Daoy (cell line): ENCODE results near the gene AFAP1. TPM values are rescaled to one million over a fixed set of nuclear protein-coding genes. Genes with fewer than 3 reads are reported as not detected.

Experiments used
- DNase-seq: peaks from one replicate; pipeline ENCODE4 v3.0.0-alpha.2; 2015; ENCODE audit warnings: low read depth
- total RNA-seq: library from RNA; depleted of rRNA; stranded (reverse); fragments of >200 nt; shearing (Covaris generic); gene quantifications from 2 replicates; pipeline ENCODE4 v1.2.3, GENCODE V29; 2014

Gene AFAP1
- total RNA-seq, 1 experiment from 2014 or later: 42.0 TPM

DNA sequence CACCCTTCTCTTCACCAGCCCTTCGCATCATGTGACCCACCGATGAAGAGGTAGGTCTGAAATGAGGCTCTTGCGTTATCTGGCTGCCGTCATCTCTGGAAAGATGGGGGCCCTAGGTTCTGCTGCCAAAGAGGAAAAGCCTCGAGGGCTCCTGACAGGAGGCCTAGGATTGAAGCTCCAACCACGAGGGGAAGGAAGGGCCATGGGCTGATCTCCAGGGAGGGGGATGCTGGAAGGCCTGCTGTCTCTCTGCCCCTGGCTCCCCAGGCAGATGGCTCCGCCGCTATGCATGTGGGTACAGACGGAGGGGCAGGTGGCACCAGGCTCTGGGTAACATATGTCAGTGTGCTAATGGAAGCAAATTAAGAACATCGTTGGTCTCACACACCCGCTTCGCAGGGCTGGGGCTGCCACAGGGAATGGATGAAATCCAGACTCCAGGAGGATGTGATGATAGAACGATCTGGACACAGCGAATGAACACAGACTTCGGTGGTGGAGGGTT, 44.9 kb downstream of the AFAP1 start:
- no peak for DNase-seq

DNA sequence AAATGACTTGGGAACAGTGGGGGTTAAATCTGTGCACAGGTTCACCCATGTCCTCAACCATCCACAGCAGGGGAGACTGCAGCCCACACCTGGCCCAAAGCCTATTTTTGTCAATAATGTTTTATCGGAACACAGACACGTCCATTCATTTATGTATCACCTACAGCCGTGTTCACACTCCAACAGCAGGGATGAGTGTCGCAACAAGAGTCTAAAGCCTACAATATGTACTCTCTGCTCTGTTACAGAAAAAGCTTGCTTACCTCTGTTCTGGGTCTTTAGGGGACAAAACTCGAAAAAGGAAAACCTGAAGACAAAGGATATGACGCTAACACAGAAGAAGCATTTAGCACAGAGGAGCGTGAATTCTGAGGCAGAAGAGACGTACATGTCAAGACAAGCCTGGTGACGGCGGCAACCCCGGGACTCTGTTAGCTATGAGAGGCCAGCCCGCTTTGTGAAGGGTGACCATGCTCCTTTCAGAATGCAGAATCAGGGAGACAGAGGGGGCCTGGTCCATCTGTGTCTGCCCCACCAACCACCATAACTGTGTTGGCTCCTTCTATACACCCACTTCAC, 45.5 kb downstream of the AFAP1 start:
- no peak for DNase-seq

DNA sequence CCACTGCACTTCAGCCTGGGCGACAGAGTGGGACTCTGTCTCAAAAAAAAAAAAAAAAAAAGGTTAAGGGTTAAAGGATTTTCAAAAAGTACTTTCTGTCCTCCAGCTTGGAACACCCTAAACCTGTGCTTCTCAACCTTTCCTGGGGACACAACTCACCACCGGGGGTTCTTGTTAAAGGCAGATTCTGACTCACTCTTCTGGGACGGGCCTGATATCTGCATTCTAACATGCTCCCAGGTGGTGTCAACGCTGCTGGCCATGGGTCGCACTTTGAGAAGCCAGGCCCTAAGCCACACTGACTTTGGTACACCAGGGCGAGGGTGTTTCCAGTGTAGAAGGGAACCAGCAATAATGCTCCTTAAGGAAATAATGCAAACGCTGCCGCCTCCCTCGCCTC, 46.1 kb downstream of the AFAP1 start:
- DNase-seq: no peak

DNA sequence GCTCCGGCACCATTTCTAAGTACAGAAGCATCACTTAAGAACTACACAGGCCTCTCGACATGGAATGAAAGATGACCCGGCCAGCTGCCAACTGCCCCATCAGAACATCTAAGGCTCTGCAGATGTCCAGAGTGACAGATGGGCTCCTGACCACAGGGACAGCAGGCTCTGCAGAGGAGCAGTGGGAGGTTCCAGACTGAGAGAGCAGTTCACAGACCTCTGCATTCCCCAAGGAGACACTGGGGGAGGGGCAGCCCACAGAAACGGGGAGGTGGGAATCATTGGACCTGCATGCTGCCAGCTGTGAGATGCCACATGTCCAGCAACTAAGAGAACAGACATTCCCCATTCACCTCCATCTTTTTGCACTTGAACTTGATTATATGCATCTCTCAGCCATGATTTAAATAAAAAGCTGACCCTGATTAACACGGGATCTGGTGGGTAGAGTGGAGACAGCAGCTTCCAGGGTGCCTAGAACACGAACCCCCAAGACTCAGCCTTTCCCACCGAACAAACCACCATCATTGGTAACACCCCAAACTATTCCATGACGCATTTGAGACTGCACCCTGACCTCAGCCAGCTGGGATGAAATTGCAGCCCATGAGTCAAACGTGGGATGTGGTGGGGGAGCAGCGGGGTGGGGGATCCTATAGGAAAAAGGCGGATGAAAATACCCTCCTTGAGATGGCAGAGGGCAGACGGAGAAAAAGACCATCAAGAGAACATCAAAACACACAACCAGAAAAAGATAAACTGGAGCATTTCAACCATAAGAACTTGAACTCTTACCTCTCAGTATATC, 47.2 kb downstream of the AFAP1 start:
- peak; percentile 82 for DNase-seq

DNA sequence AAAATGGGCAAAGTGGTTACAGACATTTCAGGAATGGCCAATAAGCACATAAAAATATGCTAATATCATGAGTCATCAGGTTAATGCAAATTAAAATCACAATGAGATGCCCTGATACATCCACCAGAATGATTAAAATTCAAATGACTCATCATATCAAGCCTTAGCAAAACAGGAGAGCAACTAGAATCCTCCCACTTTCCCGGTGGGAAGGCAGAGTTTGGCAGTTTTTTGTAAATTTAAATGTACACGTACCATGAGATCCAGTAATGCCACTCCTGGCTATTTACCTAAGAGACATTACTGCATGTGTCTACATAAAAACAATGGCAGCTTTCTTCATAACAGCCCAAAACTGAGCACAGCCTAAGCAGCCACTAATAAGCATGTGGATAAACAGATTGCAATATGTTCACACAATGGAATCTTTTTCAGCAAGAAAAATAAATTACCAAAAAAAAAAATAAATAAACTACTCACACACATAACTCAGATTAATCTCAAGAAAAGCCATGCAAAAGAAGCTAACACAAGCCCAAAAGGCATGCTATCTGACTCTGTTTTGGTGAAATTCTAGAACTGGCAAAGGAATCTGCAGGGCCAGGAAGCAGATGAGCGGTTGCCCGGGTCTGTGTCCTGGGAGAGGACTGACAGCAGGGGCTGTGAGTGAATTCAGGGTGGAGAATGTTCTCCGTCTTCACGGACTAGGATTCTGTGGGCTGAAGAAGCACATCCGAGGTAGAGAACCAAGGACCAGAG, 48.8 kb downstream of the AFAP1 start:
- DNase-seq: peak; percentile 67

DNA sequence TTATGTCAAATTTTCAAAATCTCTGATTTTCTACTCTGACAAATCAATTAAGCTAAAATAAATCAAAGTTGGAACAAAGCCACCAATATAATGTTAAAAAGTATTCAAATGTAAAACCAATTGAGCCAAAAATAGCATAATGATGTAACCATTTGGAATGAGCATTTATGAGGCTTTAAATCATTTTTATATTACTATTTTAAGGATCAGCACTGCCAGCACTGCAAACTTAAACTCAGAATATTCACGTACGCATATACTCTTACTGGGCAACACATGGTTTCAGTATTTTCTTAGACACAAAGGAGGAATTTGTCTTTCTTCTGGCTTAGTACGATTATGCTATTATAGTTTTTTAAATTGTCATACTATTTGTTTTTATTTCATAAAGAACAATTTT, 52.2 kb downstream of the AFAP1 start:
- no peak for DNase-seq

DNA sequence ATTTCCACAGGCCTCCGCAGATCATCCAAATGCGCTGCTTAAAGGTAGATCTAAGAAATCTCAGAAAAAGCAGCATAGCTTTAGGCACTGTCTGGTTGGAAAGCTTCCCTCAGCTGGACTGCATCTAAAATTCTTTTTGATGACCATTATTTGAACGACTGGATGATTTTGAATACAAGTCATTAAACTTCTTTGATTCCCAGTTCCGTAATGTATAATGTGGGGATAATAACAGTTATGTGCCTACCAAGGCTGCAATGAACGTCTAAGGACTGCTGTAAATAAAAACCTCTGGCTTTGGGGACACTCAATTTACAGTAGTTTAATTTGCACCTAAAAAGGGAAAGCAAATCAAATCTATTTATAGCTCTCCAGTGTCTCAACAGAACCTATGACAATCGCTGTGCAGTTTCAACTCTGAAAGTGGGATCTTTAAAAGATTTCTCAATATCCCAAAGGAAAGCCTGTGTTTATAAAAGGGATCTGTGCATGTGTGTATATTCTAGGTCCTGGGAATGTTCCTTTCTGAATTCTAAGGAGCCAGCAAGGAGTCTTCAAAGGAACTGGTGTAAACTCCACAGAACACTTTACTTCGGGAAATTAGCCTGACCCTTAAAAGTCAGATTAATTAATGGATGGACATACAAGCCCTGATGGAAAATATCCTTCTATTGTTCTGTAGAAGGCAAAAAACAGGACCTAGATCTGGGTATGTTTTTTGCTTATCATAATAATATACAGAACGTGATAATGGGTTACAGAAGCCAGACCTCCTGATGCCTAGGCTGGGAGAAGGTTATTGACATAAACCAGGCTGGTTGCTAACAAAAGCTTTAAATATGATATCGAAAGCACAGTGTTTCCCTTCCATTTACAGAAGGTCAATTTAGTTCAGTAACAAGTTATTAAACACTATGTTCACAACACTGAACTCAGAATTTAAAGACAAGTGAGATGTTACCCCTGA, 53.4 kb downstream of the AFAP1 start:
- DNase-seq: no peak

DNA sequence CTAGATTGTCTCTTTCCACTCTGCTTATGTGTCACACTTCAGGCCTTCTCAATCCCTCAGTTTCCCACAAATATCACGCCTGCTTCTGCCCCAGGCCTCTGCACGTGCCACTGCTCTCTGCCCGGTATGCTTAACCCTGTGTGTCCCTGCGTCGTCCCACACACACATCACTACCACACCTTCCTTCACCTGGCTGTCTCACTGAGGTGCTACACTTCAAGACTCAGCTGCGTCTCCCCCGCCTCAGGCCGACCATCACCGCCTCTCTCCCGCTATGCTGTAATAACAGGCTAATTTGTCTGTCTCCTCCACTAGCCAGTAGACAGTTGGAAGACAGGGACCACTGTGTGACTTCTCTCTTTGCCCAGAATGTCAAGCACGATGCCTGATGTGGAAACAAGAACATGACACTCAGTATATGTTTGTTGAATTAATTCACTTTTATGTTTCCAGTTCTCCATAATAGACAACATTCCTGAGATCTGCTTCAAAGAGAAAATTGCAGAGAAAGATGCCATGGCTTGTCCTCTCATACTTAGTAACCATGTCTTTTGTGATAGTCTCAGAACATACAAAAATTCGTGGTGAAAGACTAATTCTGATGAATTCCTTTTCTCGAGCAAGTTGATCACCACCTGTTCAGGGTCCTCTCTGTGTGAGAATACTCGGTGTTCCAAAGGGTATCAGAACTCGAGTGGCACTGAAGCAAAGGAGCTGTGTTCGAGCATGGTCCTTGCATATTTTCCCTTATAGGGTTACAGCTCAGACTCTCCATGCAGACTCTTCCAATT, 54.2 kb downstream of the AFAP1 start:
- no peak for DNase-seq

DNA sequence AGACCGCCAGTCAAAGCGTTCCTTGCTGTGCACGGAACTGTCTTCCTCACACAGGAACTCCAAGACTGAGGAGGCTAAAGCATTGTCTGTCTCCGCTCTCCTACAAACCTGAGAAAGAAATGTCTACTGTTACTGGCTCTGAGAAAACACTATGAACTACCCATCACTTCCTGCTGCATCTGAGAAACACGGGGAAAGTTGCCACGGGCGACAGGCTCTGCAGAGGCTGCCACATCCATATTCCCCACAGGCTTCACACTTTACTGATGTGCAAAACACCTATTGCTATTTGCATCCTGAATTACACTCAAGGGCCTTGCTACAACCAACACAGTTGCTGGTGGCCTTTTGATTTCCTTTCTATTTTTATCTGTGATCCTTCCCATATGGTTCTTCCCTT, 59.0 kb downstream of the AFAP1 start:
- DNase-seq: no peak

DNA sequence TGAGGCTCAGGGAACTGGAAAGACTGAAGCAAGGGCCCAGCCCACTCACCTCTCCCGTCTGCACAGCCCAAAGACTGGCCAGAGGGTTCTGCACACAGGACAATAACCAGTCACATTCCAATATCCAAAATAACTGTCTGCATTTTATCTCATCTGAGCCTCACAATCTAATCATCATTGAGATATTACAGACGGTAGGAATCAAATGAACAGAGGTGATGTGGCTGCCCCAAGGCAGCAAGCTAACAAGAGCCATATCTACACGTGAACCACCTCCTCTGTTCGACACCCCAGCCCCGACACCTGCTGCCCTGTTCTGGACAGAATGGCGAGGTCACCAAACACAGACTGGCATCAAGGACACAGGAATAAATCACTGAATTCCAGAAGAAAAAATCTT, 60.5 kb downstream of the AFAP1 start:
- no peak for DNase-seq

DNA sequence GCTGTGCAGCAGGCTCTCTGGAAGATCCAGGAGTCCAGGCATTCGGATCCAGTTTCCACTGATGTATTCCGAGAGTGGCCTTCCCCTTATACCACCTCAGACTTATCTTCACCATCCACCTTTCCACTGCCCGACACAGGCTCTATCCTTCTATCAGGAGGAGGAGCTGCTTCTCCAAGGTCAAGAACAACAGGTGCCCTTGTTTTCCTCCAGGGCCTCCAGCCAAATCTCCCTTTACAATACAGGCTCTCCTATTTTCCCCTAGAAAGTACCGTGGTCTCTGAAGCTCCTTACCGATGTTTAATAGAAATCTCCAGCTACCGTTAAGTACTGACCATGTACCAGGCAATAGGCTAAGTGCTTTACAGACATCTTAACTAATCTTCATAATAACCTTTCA, 61.3 kb downstream of the AFAP1 start:
- DNase-seq: no peak

DNA sequence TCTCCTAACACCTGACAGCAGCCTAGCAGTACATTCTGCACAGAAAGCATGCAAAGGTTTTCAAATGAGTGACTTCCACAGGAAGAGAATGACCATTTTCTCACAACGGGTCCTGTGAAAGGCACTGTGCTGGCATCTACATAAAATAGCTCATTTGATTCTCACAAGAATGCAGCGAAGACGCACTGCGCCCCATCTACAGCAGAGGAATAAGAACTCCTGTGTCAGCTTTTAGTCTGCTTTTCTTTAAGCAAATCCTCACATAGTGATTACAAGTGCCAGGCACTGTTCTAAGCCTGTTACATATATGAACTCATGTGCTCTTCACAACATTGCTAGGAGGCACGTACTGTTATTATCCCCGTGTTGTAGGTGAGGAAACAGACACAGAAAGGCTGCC, 62.5 kb downstream of the AFAP1 start:
- DNase-seq: no peak

DNA sequence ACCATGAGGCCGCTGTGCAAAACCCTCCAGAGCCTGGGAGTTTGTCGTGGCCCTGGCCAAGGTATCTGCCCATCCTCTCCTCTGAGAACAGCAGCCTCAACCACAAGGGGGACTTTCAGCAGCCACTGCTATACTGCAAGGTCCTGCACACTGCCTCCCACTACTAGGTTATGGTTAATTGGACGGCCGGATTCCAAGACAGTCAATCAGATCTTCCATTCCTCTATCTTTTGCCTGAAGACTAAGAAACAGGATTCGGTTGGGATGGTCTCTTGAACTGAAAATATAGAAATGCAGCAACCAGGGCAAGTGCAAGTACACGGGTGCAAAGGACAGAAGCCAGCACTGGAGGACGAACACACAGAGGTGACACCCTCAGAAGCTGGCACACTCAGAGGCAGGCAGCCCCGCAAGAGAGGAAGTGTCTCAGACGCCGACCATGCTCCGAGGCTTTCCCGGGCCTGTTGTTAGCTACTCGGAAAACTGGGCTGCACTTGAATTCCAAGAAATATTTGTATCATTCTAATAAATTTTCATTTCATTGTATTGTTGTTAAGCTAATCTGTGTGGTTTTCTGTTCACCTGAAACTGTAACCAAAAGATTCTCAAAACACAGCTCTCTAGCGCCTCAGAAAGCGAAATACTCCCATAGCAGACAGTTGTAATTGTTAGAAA, 63.3 kb downstream of the AFAP1 start:
- DNase-seq: peak; percentile 70

DNA sequence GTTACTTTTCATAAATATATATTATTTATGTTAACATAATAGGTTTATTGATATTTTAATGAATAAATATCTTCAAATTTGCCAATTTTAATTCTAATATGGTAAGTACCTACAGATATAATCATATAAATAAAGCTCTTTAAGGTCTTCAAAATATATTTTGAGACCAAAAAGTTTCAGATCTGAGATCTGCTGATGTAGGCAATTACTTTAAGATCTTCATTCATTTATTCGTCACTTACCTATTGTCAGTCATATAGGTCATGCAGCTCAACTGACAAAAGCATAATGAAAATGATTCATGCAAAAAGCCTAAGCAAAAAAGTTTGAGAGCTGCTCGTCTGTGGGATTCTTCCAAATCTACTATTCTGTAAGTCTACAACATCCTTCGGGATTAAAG, 64.8 kb downstream of the AFAP1 start:
- DNase-seq: no peak

DNA sequence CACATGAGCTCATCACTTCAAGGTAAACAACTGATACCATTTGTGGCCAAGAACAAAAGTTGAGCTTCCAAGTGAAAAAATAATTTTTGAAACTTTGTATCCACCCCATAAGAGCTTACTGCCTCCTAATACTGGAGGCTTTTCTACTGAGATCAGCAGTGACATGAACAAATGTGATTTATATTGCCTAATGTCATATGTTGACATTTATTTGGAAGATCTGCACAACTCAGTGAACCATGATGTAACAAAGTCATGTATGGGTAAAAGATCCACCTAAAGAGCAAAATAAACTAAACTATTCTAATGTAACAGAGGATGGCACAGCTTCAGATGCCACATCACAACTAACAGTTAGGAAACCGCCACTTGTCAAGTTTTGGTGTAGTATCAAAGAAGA, 65.8 kb downstream of the AFAP1 start:
- DNase-seq: no peak

DNA sequence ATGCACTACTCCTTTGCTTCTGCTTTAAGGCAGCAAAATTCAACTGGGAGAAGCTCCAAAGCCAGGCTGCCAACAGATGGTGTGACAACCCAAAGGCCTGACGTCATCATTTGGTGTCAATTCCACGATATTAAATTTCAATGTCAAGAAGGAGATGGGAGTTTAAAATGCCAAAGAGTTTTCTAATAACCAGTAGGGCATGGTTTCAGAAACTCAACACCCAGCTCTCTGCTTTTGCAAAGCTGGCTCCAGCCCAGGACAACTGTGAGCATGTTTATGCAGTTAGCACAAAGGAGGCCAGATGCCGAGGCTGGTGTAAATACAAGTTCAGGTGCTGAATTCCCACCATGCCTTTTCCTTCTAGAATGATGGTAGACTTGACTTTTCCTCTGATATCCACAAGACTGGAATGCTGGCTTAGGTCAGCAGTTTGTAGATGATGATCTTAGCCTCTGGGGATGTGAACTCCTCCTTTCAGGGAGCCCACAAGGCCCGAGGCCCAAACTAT, 67.3 kb downstream of the AFAP1 start:
- peak; percentile 78 for DNase-seq

DNA sequence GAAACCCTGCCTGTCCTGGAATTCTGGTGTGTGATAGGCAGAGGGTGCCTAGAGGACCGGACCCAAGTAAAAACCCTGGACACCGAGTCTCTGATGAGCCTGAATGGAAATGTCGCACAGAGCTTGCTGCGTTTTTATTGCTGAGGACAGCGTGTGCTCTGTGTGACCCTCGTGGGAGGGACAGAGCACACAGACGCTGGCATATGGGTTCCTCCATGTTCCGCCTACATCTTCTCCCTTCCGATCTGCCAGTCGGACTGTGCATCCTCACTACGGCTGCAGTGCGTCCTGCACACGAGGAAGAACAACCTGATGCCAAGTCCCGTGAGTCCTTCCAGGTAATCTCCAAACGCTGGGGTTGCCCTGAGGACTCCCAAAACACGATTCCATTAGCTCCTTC, 68.3 kb downstream of the AFAP1 start:
- DNase-seq: no peak

DNA sequence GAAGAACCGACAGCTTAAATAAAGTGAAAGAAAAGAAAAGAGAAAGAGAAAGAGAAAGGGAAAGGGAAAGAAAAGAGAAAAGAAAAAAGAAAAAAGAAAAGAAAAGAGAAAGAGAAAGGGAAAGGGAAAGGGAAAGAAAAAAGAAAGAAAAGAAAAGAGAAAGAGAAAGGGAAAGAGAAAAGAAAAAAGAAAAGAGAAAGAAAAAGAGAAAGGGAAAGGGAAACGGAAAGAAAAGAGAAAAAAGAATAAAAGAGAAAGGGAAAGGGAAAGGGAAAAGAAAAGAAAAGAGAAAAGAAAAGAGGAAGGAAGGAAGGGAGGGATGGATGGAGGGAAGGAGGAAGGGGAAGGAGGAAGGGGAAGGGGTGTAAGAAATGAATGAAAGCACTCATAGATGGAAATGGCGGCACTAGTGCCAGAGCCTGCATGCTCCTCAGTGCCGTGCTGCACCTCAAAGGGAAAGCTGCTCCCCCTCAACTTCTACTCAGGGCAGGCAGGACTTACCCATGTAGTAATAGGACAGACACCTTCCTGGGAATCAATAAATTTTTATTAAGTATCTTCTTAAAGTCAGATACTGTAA, 70.7 kb downstream of the AFAP1 start:
- DNase-seq: no peak

DNA sequence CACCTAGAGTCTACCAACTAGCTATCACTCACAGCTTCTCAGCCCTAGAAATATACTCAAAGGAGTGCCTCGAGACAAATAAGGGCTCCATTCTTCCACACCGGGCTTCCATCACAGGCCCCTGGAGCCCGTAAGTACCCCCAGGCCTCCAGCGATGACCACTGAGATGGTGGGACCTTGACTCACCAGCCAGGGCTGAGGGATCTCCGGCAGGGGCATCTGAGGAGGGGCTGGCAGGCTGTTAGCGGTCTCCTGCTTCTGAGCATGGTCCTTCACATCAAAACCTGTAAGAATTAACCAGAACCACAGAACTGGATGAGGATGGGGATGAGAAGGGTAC, 71.3 kb downstream of the AFAP1 start:
- DNase-seq: no peak
